ENCODE measurements around the gene NRP2.

DNA sequence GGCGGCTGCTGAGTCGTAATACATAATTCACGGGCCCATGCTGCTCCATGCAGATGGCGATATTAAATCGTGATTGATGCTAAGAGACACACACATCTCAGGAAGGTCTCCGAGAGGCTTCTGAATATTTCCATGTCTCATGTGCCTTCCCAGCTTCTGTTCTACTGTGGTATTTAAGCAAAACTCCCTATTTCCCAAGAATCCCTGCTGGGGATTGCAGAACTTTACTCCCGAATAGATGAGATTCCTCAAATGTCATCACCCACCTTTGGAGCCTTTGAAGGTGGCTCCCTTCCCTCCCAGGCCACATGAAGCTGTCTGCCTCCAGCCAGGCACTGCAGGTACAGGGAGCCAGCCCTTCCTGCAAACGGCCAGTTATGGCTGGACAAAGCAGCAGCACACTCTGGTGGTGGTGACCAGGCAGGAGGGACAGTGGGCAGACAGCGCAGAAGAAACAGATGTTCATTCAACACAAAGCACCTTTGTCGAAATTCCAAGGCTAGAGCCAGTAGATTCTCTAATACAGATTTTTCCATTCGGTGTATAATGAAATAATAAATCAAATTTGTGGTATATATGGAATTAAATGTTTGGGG lies 14.1 kb downstream of the NRP2 start:
- TF ChIP-seq CTCF (IDR thresholded peaks at IDR 0.05 in 2 of 3, conservative IDR thresholded peaks at IDR 0.05 in 1 of 3; ENCODE audit: borderline replicate concordance in 1 of 3, insufficient read depth in 1 of 3, low read depth in 2 of 3, low read length in 2 of 3): peak; percentile 25 to 42 (median 37); a peak in 4 of 6 replicates
- no peak for TF ChIP-seq POLR2A (IDR thresholded peaks at IDR 0.05; ENCODE audit: borderline replicate concordance, extremely low read depth, insufficient read depth, insufficient read length)
- no peak for TF ChIP-seq TCF7L2 (IDR thresholded peaks at IDR 0.05; ENCODE audit: borderline replicate concordance, extremely low read depth, insufficient read depth, insufficient read length)
- no peak for TF ChIP-seq CEBPB (IDR thresholded peaks at IDR 0.05; ENCODE audit: low read depth)
- TF ChIP-seq, protein P1, sequence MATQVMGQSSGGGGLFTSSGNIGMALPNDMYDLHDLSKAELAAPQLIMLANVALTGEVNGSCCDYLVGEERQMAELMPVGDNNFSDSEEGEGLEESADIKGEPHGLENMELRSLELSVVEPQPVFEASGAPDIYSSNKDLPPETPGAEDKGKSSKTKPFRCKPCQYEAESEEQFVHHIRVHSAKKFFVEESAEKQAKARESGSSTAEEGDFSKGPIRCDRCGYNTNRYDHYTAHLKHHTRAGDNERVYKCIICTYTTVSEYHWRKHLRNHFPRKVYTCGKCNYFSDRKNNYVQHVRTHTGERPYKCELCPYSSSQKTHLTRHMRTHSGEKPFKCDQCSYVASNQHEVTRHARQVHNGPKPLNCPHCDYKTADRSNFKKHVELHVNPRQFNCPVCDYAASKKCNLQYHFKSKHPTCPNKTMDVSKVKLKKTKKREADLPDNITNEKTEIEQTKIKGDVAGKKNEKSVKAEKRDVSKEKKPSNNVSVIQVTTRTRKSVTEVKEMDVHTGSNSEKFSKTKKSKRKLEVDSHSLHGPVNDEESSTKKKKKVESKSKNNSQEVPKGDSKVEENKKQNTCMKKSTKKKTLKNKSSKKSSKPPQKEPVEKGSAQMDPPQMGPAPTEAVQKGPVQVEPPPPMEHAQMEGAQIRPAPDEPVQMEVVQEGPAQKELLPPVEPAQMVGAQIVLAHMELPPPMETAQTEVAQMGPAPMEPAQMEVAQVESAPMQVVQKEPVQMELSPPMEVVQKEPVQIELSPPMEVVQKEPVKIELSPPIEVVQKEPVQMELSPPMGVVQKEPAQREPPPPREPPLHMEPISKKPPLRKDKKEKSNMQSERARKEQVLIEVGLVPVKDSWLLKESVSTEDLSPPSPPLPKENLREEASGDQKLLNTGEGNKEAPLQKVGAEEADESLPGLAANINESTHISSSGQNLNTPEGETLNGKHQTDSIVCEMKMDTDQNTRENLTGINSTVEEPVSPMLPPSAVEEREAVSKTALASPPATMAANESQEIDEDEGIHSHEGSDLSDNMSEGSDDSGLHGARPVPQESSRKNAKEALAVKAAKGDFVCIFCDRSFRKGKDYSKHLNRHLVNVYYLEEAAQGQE (IDR thresholded peaks at IDR 0.05; ENCODE audit: low read depth): no peak
- TF ChIP-seq EZH2phosphoT487 (IDR thresholded peaks at IDR 0.05; ENCODE audit: borderline replicate concordance): no peak
- TF ChIP-seq MAX (IDR thresholded peaks at IDR 0.05): no peak
- TF ChIP-seq ZNF274 (IDR thresholded peaks at IDR 0.05; ENCODE audit: low read depth, low read length): no peak
- TF ChIP-seq ELF1 (IDR thresholded peaks at IDR 0.05; ENCODE audit: borderline replicate concordance, low read depth): no peak
- TF ChIP-seq EZH2 (IDR thresholded peaks at IDR 0.05): no peak
- no peak for TF ChIP-seq POLR2AphosphoS5 (IDR thresholded peaks at IDR 0.05; ENCODE audit: low read depth, low read length)
- no peak for TF ChIP-seq SRF (IDR thresholded peaks at IDR 0.05; ENCODE audit: low read depth)
- no peak for TF ChIP-seq SP1 (IDR thresholded peaks at IDR 0.05; ENCODE audit: low read depth)
- TF ChIP-seq SIN3A (IDR thresholded peaks at IDR 0.05; ENCODE audit: low read depth): no peak

Data from HCT116 (cell line).